ENCODE data around the gene FAM107B. TPM values are rescaled to one million over a fixed set of nuclear protein-coding genes. Genes with fewer than 3 reads are reported as not detected.

FAM107B gene
- total and polyA plus RNA-seq, 2 of the 4 experiments (the other 2 are of a cell fraction): 26.4 to 27.1 TPM

DNA sequence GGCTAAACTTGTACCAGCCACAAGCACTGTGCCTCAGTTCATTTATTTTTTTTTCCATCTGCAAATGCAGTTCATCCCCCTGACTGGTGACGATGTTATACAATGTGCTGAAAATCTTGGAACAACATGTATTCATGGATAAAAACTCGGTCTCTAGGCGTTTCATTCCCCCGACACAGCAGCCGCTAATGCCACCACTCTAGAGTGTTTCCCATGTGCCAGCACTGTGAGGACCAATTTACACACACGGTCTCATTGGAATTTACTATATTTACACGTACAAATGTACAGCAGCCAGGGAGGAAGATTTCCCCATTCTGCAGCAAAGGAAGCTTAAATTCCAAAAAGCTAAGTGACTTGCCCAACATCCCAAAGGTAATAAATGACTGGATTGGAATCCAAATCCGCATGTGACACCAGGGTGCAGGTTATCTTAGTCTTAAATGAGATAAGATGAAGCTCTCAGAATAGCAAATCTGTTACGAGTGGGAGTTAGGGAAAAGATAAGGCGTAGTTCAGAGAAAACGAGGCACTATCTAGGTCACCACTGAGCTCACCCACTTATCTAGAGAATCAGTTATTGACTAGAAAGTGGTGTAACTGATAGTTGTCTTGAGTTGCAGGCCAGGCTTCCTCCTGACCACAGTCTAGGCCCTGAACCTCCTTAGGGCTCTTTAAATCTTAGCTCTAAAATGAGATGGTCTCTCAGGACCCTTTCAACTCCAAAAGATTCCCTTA lies 36.7 kb downstream of the FAM107B start:
- Histone ChIP-seq H3K4ac (ENCODE audit: low read depth, low read length) (peak overlapping the region; percentile 21; the same call in 1 of the 2 replicates), H2BK5ac (ENCODE audit: low read depth, low read length, poor library complexity, severe bottlenecking) (no peak overlapping the region), H3K23ac (ENCODE audit: low read depth, low read length) (no peak overlapping the region), H3K18ac (ENCODE audit: low read depth, low read length) (peak overlapping the region; percentile 44; the same call in 1 of the 2 replicates), H3K4me1 (ENCODE audit: control insufficient read depth, insufficient read depth, low read length) (peaks cover 12% of the 10 kb centered on the region), H3K9me3 (ENCODE audit: control insufficient read depth, insufficient read depth, low read length) (0 out of 2 replicates have a peak, but pooled peaks cover 2% of the 10 kb centered on the region), H2AK9ac (replicated peaks; ENCODE audit: low read depth, low read length, poor library complexity) (no peak overlapping the region), H3K9me1 (ENCODE audit: insufficient read depth, low read length) (peaks cover 5% of the 10 kb centered on the region; the same call in 1 of the 2 replicates), H2AK5ac (ENCODE audit: low read depth, low read length) (0 out of 2 replicates have a peak overlapping the region, but pooled peaks have one; percentile 2), H2BK20ac (ENCODE audit: low read depth, low read length) (no peak overlapping the region), H3K9ac (ENCODE audit: low read depth, low read length) (no peak overlapping the region), H3K14ac (replicated peaks; ENCODE audit: low read depth, low read length) (0 out of 2 replicates have a peak overlapping the region, but pooled peaks have one; percentile 25), H3K56ac (ENCODE audit: extremely low read depth, insufficient read depth, low read length) (no peak overlapping the region), H3K4me3 (ENCODE audit: insufficient read depth, low read depth, low read length) (no peak overlapping the region), H3K36me3 (ENCODE audit: control insufficient read depth, insufficient read depth, low read length) (no peaks in the 10 kb centered on the region), H3K27me3 (ENCODE audit: control insufficient read depth, insufficient read depth, low read length) (no peaks in the 10 kb centered on the region), H2AFZ (replicated peaks; ENCODE audit: low read length, poor library complexity) (no peak overlapping the region), H4K5ac (ENCODE audit: low read depth, low read length) (no peak overlapping the region), H4K91ac (ENCODE audit: insufficient read depth, low read depth, low read length) (no peak overlapping the region), H3K4me2 (ENCODE audit: low read depth, low read length) (no peak overlapping the region), H3K27ac (ENCODE audit: insufficient read depth, low read length) (no peak overlapping the region), H2BK15ac (ENCODE audit: low read depth, low read length) (0 out of 3 replicates have a peak overlapping the region, but pooled peaks have one; percentile 34), H3K79me1 (ENCODE audit: low read depth in 1 of 2, low read length in 2 of 2) (no peaks in the 10 kb centered on the region), H4K20me1 (ENCODE audit: insufficient read depth, low read length) (no peaks in the 10 kb centered on the region), H4K8ac (ENCODE audit: low read depth in 2 of 2, low read length in 2 of 2) (no peak overlapping the region), H2BK120ac (ENCODE audit: low read depth, low read length) (peak overlapping the region; percentile 19; the same call in 1 of the 2 replicates)
- 86% methylated on average over 2 of the region's 11 CpGs; no CpG with 5 or more reads in 1 of the 2 experiments for WGBS, 2 experiments (ENCODE audit: extremely low coverage in 2 of 2, insufficient read length in 1 of 2)
- dilution Hi-C loops (cut with HindIII; ENCODE audit: low sequenced_read_pairs, unreplicated experiment): no loop called here
- ATAC-seq (ENCODE audit: low read depth) (no peak), DNase-seq (no peak)
- in situ Hi-C loops (cut with MboI; ENCODE audit: low sequenced_read_pairs): no loop called here
- intact Hi-C loops (cut with micrococcal nuclease): no loop called here
- TF ChIP-seq RFX5 (IDR thresholded peaks at IDR 0.05; ENCODE audit: low read depth, low read length) (no peak), BHLHE40 (IDR thresholded peaks at IDR 0.05; ENCODE audit: low read depth, low read length) (no peak), MXI1 (IDR thresholded peaks at IDR 0.05; ENCODE audit: borderline replicate concordance, low read depth, low read length) (no peak), RAD21 (IDR thresholded peaks at IDR 0.05; ENCODE audit: low read length) (no peak), MAFK (IDR thresholded peaks at IDR 0.05; ENCODE audit: low read depth, low read length) (no peak), CEBPB (IDR thresholded peaks at IDR 0.05; ENCODE audit: low read depth, low read length) (no peak), CHD1 (IDR thresholded peaks at IDR 0.05; ENCODE audit: low read depth, low read length) (no peak), FOS (IDR thresholded peaks at IDR 0.05; ENCODE audit: low read depth, low read length) (no peak)
- TF ChIP-seq, protein P1, sequence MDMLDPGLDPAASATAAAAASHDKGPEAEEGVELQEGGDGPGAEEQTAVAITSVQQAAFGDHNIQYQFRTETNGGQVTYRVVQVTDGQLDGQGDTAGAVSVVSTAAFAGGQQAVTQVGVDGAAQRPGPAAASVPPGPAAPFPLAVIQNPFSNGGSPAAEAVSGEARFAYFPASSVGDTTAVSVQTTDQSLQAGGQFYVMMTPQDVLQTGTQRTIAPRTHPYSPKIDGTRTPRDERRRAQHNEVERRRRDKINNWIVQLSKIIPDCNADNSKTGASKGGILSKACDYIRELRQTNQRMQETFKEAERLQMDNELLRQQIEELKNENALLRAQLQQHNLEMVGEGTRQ (IDR thresholded peaks at IDR 0.05; ENCODE audit: low read depth, low read length): no peak
- TF ChIP-seq, protein P2, sequence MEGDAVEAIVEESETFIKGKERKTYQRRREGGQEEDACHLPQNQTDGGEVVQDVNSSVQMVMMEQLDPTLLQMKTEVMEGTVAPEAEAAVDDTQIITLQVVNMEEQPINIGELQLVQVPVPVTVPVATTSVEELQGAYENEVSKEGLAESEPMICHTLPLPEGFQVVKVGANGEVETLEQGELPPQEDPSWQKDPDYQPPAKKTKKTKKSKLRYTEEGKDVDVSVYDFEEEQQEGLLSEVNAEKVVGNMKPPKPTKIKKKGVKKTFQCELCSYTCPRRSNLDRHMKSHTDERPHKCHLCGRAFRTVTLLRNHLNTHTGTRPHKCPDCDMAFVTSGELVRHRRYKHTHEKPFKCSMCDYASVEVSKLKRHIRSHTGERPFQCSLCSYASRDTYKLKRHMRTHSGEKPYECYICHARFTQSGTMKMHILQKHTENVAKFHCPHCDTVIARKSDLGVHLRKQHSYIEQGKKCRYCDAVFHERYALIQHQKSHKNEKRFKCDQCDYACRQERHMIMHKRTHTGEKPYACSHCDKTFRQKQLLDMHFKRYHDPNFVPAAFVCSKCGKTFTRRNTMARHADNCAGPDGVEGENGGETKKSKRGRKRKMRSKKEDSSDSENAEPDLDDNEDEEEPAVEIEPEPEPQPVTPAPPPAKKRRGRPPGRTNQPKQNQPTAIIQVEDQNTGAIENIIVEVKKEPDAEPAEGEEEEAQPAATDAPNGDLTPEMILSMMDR (conservative IDR thresholded peaks at IDR 0.05; ENCODE audit: low read depth, low read length): no peak
- ChIA-PET CTCF (no interaction called here), POLR2A (ENCODE audit: unreplicated experiment) (no interaction called here)
- no TSS peak for BruUV-seq (replicated peaks)

All from IMR-90 (cell line).